Psoas muscle (tissue), 8 donors: ENCODE results near the gene CGN. TPM values are rescaled to one million over a fixed set of nuclear protein-coding genes. Genes with fewer than 3 reads are reported as not detected.

Experiments used
- ATAC-seq, 4 donors: fragments of 200-7000 bp; cut with Tn5 transposase; one replicate each; pipeline ENCODE4 v1.9.1; 2020; ENCODE audit warnings: moderate library complexity in 3 of 4, mild to moderate bottlenecking in 2 of 4
- DNase-seq, 2 donors: peaks; one replicate each; pipeline ENCODE4 v3.0.0-alpha.2; 2020
- H3K27ac ChIP-seq: fragments of 200-600 bp; one replicate; pipeline ENCODE4 v1.8.0; 2022
- H3K27me3 ChIP-seq, 3 donors: fragments of 200-600 bp in 1 of 3; one replicate each; pipeline versions ENCODE4 v1.6.1 to v1.8.0; 2013 to 2022; ENCODE audit warnings: low read length in 2 of 3, mild to moderate bottlenecking in 2 of 3, moderate library complexity in 1 of 3; ENCODE audit not compliant: insufficient read depth in 3 of 3
- H3K36me3 ChIP-seq, 2 donors: fragments of 200-600 bp in 1 of 2; one replicate each; pipeline versions ENCODE4 v1.6.1 to v1.8.0; 2013 to 2022; ENCODE audit warnings: low read depth in 1 of 2, mild to moderate bottlenecking in 1 of 2, moderate library complexity in 1 of 2; ENCODE audit not compliant: insufficient read depth in 1 of 2
- H3K4me1 ChIP-seq: fragments of 200-600 bp; one replicate; pipeline ENCODE4 v1.8.0; 2022
- H3K4me3 ChIP-seq: fragments of 200-600 bp; one replicate; pipeline ENCODE4 v1.8.0; 2022; ENCODE audit warnings: mild to moderate bottlenecking
- H3K9me3 ChIP-seq: fragments of 200-600 bp; one replicate; pipeline ENCODE4 v1.8.0; 2022
- WGBS, 3 donors: extraction: QIAGEN DNeasy Blood & Tissue Kit; methylation state at CpG; one replicate each; pipeline versions ENCODE4 v1.1.6 to v1.1.7; 2013; 5-methylcytosine and 5-hydroxymethylcytosine counted together
- intact Hi-C, 2 donors: fragments of 100-400 bp; cut with DNase I; formaldehyde crosslinking; loops; one replicate each; pipeline versions ENCODE4 v1.11.0 to v1.14.2; 2022
- polyA plus RNA-seq, 3 donors: library from polyadenylated mRNA; stranded (reverse); fragments of 200-250 nt; gene quantifications; one replicate each; pipeline ENCODE4 v1.2.3, GENCODE V29; 2013
- total RNA-seq, 4 donors: library from RNA; stranded (reverse); fragmentation: NEBNext Ultra II Directional in 2 of 4; extraction: Animal tissue kit (Norgen Biotek cat#: 25700) in 2 of 4; gene quantifications; one replicate each; pipeline versions ENCODE4 v1.2.1 to v1.2.4, GENCODE V29; 2021 to 2023
- TF ChIP-seq, protein P1 (sequence below): fragments of 200-600 bp; IDR thresholded peaks from one replicate; pipeline ENCODE4 v1.8.0; 2022; ENCODE audit warnings: antibody characterized with exemption
- donor health status: healthy with polysubstance abuse.
- donor health status: DM: no; HTN: no; CAD: no; lungs with moderate emphysema.
- donor health status: Bipolar disorder and iron deficiency.
- donor health status: healthy.
- donor health status: DM: yes; HTN: yes; CAD: no.
- donor health status: DM: no; HTN: no; CAD: no.
- donor health status: DM: no; HTN: no; CAD: no.
- donor health status: DM: yes; HTN: yes; CAD: no.

The CGN gene
- total and polyA plus RNA-seq, 7 donors, result 0.03 to 0.21 (median 0.10) TPM; not detected in 2

DNA sequence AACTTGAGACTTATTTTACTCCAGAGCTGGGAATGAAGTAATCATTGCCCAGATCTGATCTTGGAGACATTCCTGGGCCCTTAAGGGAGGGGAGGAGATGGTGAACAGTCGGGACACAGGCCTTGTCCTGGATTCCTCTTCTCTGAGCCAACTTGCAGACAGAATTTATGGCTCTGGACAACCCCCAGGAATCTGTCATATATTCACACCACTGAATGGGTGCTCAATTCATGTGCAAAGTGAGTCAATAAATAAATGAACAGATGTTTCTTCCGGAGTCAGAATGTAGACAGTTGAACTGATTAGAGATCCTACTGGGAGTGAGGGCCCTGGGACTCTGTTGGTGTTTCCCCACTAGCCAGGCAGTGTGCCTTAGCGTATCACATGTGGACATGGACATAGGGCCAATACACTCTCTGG is 31.5 kb downstream of the CGN start:
- Histone ChIP-seq H3K36me3 (no peaks in the 10 kb centered on the region), H3K4me1 (peaks cover 22% of the 10 kb centered on the region), H3K27me3 (no peaks in the 10 kb centered on the region), H3K4me3 (no peak overlapping the region), H3K9me3 (no peaks in the 10 kb centered on the region), H3K27ac (peak overlapping the region; percentile 37)
- WGBS, 3 donors, result 20 to 30% (median 28%) methylated on average over 3 of the region's 3 CpGs
- DNase-seq, result no peak
- ATAC-seq, result peak; percentile 24 to 63 (median 34)
- TF ChIP-seq, protein P1, sequence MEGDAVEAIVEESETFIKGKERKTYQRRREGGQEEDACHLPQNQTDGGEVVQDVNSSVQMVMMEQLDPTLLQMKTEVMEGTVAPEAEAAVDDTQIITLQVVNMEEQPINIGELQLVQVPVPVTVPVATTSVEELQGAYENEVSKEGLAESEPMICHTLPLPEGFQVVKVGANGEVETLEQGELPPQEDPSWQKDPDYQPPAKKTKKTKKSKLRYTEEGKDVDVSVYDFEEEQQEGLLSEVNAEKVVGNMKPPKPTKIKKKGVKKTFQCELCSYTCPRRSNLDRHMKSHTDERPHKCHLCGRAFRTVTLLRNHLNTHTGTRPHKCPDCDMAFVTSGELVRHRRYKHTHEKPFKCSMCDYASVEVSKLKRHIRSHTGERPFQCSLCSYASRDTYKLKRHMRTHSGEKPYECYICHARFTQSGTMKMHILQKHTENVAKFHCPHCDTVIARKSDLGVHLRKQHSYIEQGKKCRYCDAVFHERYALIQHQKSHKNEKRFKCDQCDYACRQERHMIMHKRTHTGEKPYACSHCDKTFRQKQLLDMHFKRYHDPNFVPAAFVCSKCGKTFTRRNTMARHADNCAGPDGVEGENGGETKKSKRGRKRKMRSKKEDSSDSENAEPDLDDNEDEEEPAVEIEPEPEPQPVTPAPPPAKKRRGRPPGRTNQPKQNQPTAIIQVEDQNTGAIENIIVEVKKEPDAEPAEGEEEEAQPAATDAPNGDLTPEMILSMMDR, result no peak
- intact Hi-C loops, result loop anchor here in 1 of 2 donors (5.0 kb wide), 1 partner anchor 295 kb away; the partner anchor contains the start of gene C2CD4D

DNA sequence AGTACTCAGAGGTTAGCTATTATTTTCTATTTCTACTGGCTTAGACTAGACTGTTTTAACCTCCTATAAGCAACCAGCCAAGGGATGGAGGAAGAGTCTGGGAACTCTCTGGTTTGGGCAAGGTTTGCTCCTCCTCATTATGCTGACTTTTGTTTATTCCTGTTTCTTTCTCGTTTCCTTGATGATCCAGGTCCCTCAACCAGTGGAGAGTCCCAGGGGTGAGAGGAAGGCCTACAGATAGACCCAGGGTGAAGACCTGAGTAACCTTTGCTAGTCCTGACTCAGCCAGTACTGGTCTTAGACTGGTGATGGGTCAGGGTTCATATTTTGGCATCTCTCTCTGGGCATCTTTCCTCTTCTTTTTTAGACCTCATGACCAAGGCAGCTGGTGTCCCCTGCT is 34.4 kb downstream of the CGN start:
- Histone ChIP-seq H3K36me3 (no peaks in the 10 kb centered on the region), H3K4me3 (no peak overlapping the region), H3K27me3 (no peaks in the 10 kb centered on the region), H3K27ac (no peak overlapping the region), H3K9me3 (no peaks in the 10 kb centered on the region), H3K4me1 (peaks cover 26% of the 10 kb centered on the region)
- DNase-seq (no peak), ATAC-seq (no peak)
- intact Hi-C loops, result no loop called here
- WGBS, 3 donors, result 68 to 88% (median 75%) methylated on average over 1 of the region's 1 CpG
- TF ChIP-seq, protein P1, result no peak

DNA sequence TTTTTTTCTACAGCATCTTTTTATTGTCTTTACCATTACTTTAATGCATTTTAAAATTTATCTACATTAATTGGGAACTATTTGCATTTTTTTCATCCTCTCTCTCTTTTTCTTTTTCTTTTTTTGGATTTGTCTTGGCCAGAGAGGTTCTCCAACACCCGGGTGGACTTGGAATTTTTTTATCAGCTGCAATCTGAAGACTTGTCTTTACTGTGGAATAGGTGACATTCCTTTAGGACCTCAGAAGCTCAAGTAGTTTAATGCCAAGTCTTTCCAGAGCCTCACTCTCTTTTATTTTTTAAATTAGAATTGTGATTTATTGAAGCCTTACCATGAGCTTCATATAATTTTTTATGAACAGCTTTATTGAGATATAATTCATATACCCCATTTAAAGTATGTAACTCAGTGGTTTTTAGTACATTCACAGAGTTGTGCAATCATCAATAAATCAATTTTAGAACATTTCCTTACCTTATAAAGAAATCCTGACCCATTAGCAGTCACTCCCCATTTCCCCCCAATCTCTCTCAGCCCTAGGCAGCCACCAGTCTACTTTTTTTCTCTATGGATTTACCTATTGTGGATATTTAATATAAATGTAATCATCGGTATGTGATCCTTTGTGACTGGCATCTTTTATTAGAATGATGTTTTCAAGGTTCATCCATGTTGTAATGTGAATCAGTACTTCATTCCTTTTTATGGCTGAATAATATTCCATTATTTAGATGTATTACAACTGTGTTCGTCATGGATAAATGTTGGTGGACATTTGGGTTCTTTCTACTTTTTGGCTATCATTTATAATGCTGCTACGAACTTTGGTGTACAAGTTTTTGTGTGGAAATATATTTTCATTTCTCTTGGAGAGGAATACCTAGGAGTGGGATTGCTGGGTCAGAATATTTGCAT is 35.1 kb downstream of the CGN start:
- DNase-seq (no peak), ATAC-seq (no peak)
- Histone ChIP-seq H3K4me1 (peaks cover 26% of the 10 kb centered on the region), H3K4me3 (no peak overlapping the region), H3K27ac (peak overlapping the region; percentile 41), H3K9me3 (no peaks in the 10 kb centered on the region), H3K27me3 (no peaks in the 10 kb centered on the region), H3K36me3 (no peaks in the 10 kb centered on the region)
- intact Hi-C loops, result loop anchor here in 1 of 2 donors (1.0 kb wide), 1 partner anchor 12 kb away; no protein-coding TSS in a partner anchor
- TF ChIP-seq, protein P1, result no peak
- 86 to 90% (median 87%) methylated on average over 4 of the region's 4 CpGs for WGBS, 3 donors

DNA sequence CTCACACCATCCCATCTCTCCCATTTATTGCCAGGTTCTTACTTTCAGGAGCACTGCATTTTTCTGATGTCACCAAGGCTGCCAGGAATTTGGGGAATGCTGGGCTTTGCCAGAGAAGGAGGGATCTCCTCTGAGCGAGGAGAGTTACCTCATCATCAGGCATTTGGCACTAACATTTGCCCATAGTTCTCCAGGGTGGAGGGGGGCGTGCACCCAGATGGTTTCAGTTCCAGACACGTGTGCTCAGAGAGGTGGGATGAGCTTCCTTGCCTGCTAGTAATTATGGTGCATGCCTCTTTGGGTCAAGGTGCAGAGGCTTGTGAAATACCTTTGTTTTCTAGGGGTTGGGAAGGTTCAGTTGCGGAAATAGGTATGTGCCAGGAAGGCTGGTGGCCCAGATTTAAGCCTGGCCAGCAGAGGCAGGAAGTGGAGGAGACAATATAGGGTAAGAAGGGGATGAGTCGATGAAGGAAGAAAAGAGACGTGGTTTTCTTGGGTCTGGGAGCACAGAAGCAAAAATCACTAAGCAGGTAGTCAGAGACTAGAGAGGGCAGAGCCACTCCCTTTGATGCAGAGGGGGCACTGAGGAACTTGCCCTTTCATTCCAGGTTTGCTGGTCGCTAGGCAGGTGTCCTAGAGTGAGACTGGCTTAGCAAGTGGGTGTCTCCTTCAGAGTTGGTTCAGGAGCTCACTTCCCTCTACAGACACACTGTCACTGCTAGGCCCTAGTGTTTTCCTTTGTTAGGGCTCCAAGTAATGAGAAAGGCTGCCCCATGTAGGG is 36.1 kb downstream of the CGN start:
- intact Hi-C loops, result no loop called here
- Histone ChIP-seq H3K9me3 (no peaks in the 10 kb centered on the region), H3K4me3 (peak overlapping the region; percentile 28), H3K27ac (peak overlapping the region; percentile 41), H3K4me1 (peaks cover 24% of the 10 kb centered on the region), H3K27me3 (no peaks in the 10 kb centered on the region), H3K36me3 (no peaks in the 10 kb centered on the region)
- TF ChIP-seq, protein P1, result no peak
- peak; percentile 80 to 82 (median 82) for ATAC-seq
- 26 to 36% (median 36%) methylated on average over 7 of the region's 7 CpGs for WGBS, 3 donors
- peak; percentile 59 to 65 for DNase-seq
